NCI-H2196 treated with DMSO at 0.1 percent for 48 hours (cell line): ENCODE results near the gene HOMER3.
"Not testable (repeated sequence)": the region's sequence is repeated elsewhere in the genome, so short reads cannot be mapped to it uniquely, and the experiment has no call there.

ENCODE experiments used
- DNase-seq: peaks from one replicate; lab custom pipeline; 2025; ENCODE audit not compliant: unreplicated experiment; lab: John Stamatoyannopoulos, UW

The HOMER3 gene

GRCh38 chr19:18954094-18954493 lies 13.1 kb upstream of the HOMER3 start:
- no peak for DNase-seq

GRCh38 chr19:18952364-18953003 lies 11.5 kb upstream of the HOMER3 start:
- DNase-seq = not testable (repeated sequence)

- DNase-seq = no peak
Observed at GRCh38 chr19:18951721-18952281, 10.8 kb upstream of the HOMER3 start.

GRCh38 chr19:18949858-18950257 lies 8.8 kb upstream of the HOMER3 start:
- no peak for DNase-seq

DNA sequence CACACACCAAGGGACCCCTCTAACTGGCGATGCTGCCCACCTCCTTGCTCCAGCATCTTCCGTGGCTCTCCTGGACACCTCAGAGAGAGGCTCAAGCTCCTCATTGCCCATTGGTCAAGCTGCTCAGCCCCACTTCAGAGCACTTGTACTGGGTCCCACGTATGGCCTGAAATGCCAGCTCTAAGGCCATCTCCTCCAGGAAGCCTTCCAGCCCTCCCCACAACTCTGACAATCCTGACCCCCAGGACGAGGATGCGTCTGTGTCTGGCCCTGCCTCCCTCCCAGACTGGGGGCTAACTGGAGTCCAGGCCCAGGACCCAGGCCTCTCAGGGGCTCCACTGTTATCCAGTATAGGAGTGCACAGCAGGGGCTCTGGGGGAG lies 7.9 kb upstream of the HOMER3 start:
- no peak for DNase-seq

DNA sequence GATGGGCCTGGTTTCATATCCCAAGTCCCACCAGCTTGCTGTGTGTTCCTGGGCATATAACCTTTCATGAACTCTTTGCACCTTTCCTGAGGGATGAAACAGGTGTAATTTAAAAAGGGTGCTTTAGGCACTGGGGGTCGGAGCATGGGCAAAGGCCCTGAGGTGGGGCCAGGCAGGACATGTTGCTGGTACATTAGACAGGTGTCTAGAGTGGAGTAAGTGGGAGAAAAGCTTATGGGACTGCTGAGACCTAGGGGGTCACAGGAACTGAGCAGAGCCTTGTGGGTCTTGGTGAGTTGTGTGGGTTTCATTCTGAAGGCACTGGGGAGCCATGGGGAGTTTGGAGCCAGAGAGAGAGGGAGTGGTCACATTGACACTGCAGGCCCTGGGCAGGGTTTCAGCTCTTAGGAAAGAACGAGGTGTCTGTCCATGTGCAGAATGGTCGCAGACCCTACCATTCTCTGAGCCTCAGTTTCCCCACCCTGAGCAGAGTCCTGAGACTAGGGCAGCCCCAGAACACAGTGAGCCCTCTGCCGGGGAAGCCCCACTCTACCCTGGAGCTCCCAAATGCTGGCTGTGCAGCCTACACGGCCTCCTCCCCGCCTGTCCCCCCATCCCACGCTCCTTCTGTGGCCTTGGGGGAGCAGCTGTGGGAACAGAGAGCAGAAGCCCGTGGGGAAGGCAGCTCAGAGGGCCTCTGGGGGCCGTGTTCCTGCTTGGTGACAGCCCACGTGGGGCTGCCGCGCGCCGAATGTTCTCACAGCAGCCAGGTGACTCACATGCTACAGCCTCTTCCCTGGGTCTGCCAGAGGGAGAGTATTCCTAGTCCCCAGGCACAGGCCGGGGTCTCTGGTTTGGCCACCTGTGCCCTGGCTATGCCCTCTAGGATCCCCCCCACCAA lies 7.3 kb upstream of the HOMER3 start:
- no peak for DNase-seq

DNA sequence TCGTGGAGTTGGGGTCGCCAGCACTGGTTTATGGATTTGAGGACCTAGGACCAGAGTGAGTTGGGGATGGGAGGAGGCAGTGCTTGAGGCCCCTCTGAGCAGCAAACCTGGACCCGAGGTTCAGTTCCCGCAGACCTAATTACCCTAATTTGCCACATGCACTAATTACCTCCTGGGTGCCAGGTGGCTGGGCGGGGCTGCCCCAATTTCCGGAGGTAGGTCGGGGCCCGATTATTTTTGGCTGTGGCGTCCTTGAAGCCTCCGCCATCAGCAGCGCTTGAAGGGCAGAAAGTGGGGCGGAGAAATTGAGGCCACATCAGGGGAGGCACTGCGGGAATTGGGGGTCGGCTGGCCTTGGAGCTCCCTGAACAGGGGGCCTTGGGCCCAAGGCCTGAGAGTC lies 5.9 kb upstream of the HOMER3 start:
- no peak for DNase-seq

- DNase-seq = no peak
Observed at GRCh38 chr19:18946335-18946734, 5.3 kb upstream of the HOMER3 start.

DNA sequence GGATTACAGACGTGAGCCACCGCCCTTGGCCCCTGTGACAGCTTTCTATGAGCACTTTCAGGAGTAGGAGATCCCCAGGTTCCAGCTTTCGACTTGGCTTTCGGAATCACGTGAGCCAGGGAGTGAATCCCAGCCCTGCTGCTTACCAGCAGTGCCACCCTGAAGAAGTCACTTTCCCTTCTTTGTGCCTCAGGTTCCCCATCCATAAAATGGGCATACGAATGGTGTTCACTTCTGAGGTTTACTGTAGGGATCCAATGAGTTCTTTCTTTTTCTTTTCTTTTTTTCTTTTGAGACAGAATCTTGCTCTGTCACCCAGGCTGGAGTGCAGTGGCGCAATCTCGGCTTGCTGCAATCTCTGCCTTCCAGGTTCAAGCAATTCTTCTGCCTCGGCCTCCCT lies 4.3 kb upstream of the HOMER3 start:
- no peak for DNase-seq

DNA sequence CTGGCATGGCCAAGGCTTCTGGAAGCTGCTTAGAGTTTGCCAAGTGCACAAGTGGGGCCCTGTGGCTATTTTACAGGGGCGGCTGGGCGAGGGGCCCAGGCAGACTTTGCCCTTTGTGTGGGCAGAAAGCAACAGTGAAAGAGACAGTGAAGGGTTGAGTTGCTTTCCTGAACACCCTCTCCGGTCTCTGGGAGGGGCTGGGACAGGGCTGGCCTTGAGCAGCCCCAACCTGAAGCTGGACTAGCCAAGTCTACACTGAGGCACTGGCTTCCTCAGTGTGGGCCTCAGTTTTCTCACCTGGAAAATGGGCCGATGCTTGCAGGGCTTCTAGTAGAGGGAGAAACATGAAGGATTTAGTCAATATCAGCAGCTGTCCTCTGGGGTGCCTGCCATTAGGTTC lies 2.4 kb upstream of the HOMER3 start:
- no peak for DNase-seq

DNA sequence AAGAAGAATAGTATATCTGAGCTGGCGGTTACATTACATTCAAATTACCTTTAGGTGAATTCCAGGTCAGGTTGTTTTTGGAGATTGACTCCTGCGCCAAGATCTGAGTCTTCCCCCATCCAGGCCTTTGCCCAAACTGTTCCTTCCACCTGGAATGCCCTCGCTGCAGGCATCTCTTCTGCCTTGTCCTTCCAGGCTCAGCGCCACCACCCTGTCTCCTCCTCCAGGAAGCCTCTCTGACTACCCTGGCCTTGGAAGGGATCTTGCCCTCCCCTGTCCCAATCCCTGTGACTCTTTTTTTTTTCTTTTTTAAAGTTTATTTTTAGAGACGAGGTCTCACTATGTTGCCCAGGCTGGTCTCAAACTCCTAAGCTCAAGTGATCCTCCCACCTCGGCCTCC lies 1.7 kb upstream of the HOMER3 start:
- no peak for DNase-seq

DNA sequence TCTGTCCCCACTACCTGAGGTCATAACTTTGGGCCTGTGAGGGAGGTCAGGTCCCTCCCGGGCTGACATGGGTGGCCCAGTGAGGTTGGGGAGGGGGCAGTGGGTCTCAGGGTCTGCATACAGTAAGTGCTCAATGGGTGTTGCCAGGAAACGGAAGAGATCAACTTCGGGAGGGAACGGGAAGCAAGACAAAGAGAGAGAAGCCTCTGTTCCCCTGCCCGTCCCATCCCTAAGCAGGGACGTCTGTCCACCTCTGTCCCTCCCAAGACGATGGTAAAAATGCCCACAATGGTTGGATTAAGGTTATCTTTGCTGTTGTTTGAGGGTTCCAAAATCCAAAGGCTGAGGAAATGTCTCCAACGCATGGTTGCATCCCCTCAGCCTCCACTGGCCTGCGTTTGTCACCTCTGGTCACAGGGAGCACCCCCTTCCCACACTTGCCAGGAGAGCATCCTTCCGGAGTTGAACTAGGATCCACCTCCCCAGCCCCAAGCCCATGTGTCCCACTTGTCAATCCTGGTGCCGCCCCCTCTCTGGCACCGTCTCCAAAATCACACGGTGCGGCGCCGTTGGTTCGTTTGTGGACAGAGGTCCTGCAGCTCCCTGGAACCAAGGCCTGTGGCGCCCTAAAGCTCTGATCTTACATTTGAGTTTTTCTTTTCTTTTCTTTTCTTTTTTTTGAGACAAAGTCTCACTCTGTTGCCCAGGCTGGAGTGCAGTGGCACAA lies 774 bp upstream of the HOMER3 start:
- no peak for DNase-seq

- no peak for DNase-seq
Observed at GRCh38 chr19:18939922-18940768, 872 bp downstream of the HOMER3 start.

DNA sequence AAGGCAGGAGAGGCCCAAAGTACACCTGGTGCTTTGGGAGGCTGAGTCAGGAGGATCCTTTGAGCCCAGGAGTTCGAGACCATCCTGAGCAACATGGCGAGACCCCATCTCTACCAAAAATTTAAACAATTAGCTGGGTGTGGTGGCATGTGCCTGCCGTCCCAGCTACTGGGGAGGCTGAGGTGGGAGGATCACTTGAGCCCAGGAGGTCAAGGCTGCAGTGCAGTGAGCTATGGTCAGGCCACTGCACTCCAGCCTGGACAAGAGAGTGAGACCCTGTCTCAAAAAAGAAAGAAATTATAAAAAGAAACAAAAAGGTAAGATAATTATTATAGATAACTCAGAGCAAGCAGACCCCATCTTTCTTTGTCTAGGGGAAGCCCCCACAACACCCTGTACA lies 1.9 kb downstream of the HOMER3 start:
- DNase-seq = no peak

GRCh38 chr19:18933297-18933696 lies 7.7 kb downstream of the HOMER3 start:
- no peak for DNase-seq

GRCh38 chr19:18932216-18932841 lies 8.7 kb downstream of the HOMER3 start:
- no peak for DNase-seq

DNA sequence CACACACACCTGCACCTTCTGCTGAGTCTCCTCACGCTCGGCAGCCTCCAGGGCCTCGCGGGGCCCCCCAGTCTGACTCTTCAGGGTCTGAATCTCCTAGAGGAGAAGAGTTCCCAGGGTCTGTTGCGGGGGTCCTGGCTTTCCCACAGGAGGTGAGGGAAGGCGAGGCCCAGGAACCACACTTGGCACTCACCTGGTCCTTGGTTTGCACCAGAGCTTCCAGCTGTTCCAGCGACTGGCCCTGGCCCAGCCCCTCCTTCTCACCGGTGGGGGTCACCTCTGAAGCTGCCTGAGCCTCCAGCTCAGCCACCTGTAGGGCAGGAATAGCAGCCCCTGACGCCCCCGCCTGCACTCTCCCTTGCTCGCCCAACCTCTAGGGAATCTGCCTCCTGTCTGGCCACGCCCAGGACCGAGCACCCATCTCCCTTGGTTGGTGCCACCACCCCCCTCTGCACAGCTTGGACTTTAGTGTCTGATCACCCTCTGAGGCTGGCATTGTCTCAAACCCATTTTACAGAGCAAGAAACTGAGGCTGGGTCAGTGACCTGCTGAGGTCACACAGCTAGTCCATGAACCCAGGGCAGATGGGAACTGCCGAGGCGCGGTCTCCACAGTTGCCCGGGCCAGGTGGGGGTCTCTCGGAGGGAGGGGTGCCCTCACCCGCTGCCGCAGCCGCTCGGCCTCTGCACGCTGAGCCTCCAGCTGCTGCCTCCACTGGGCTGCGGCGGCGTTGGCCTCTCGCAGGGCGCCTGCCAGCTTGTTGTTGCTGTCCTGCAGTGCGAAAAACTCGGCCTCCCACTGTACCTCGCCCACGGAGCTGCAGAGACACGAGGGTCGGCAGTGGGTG lies 9.5 kb downstream of the HOMER3 start:
- DNase-seq = no peak

DNA sequence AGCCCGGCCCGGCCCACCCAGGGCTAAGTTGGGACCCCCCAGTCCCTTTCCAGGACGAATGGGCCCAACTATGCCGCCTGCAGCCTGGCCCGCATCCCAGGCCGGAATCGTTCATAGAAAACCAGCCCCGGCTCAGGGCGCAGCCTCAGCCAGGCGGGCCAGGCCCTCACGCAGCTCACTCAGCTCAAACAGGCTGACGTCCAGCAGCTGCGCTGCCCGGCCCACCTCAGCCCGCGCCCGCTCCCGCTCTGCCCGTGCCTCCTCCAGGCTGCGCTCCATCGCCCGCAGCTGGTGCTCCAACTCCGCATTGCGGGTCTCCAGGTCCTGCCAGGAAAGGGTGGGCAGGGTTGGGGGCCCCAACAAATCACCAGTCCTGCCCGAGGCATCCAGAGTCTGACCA lies 11.7 kb downstream of the HOMER3 start:
- no peak for DNase-seq
